MM.1S (cell line): ENCODE results near the gene DNASE2B.
A peak's percentile ranks its signal among the peaks of the same experiment; 100 is the strongest.

Experiments used
- DNase-seq: peaks from one replicate; pipeline ENCODE4 v3.0.0-alpha.2; 2015
- H2AFZ ChIP-seq: fragments of 300-600 bp; sonication (generic); 2 replicates; pipeline ENCODE4 v1.6.0; 2016; ENCODE audit warnings: antibody characterized with exemption, low read length
- H3F3A ChIP-seq: fragments of 300-600 bp; sonication (generic); 2 replicates; pipeline ENCODE4 v1.6.1; 2016; ENCODE audit warnings: mild to moderate bottlenecking, antibody characterized with exemption, low read length, moderate library complexity, mixed read lengths; ENCODE audit not compliant: insufficient read depth
- H3K27ac ChIP-seq: fragments of 300-600 bp; sonication (generic); 2 replicates; pipeline ENCODE4 v1.5.1; 2016; ENCODE audit warnings: mild to moderate bottlenecking, low read length
- H3K27me3 ChIP-seq: fragments of 300-600 bp; sonication (generic); replicated peaks from 2 replicates; pipeline ENCODE4 v1.6.0; 2016; ENCODE audit warnings: low read length; ENCODE audit not compliant: insufficient read depth
- H3K36me3 ChIP-seq: fragments of 300-600 bp; sonication (generic); replicated peaks from 2 replicates; pipeline ENCODE4 v1.6.1; 2016; ENCODE audit warnings: mild to moderate bottlenecking, low read length, mixed read lengths; ENCODE audit not compliant: insufficient read depth
- H3K4me1 ChIP-seq: fragments of 300-600 bp; sonication (generic); 2 replicates; pipeline ENCODE4 v1.6.1; 2016; ENCODE audit warnings: low read length, mixed read lengths
- H3K4me2 ChIP-seq: fragments of 300-600 bp; sonication (generic); 2 replicates; pipeline ENCODE4 v1.6.0; 2016; ENCODE audit warnings: low read depth, low read length
- H3K4me3 ChIP-seq: fragments of 300-600 bp; sonication (generic); 2 replicates; pipeline ENCODE4 v1.5.1; 2016; ENCODE audit warnings: low read length, mixed read lengths
- H3K79me2 ChIP-seq: fragments of 300-600 bp; sonication (generic); 2 replicates; pipeline ENCODE4 v1.6.1; 2016; ENCODE audit warnings: mixed run types, low read length, mixed read lengths
- H3K9ac ChIP-seq: fragments of 300-600 bp; sonication (generic); 2 replicates; pipeline ENCODE4 v1.6.1; 2016; ENCODE audit warnings: low read length, mixed read lengths
- H3K9me2 ChIP-seq: fragments of 300-600 bp; sonication (generic); replicated peaks from 2 replicates; pipeline ENCODE4 v1.6.1; 2016; ENCODE audit warnings: mild to moderate bottlenecking, low read length, mixed read lengths; ENCODE audit not compliant: insufficient read depth
- H3K9me3 ChIP-seq: fragments of 300-600 bp; sonication (generic); replicated peaks from 2 replicates; pipeline ENCODE4 v1.6.1; 2016; ENCODE audit warnings: mild to moderate bottlenecking, low read length, mixed read lengths; ENCODE audit not compliant: insufficient read depth
- H4K20me1 ChIP-seq: fragments of 300-600 bp; sonication (generic); 2 replicates; pipeline ENCODE4 v1.6.1; 2016; ENCODE audit warnings: mild to moderate bottlenecking, low read length, moderate library complexity, mixed read lengths; ENCODE audit not compliant: insufficient read depth
- CTCF ChIP-seq: fragments of 300-600 bp; sonication (generic); IDR thresholded peaks from 2 replicates; pipeline ENCODE4 v1.5.1; 2016; ENCODE audit warnings: antibody characterized with exemption, low read length, mixed read lengths
- EZH2 ChIP-seq: fragments of 300-600 bp; sonication (generic); optimal IDR thresholded peaks from 2 replicates; pipeline ENCODE3; 2017; ENCODE audit warnings: low read depth, mild to moderate bottlenecking, antibody characterized with exemption, low read length, mixed read lengths
- EZH2phosphoT487 ChIP-seq: fragments of 300-600 bp; sonication (generic); IDR thresholded peaks from 2 replicates; pipeline ENCODE4 v1.6.1; 2018; ENCODE audit warnings: antibody characterized with exemption, low read length

Gene DNASE2B

GRCh38 chr1:84360316-84360715 is 38.0 kb upstream of the DNASE2B start:
- H3K9me3 ChIP-seq = no peaks in the 10 kb centered on the region
- no peak overlapping the region for H2AFZ ChIP-seq
- no peaks in the 10 kb centered on the region for H3K79me2 ChIP-seq
- no peak overlapping the region for H3K4me2 ChIP-seq
- H4K20me1 ChIP-seq = no peaks in the 10 kb centered on the region
- H3K9me2 ChIP-seq = no peaks in the 10 kb centered on the region
- no peaks in the 10 kb centered on the region for H3K27me3 ChIP-seq
- H3K4me1 ChIP-seq = no peaks in the 10 kb centered on the region
- H3K27ac ChIP-seq = no peak overlapping the region
- no peak for TF ChIP-seq CTCF
- TF ChIP-seq EZH2 = no peak
- TF ChIP-seq EZH2phosphoT487 = no peak
- DNase-seq = no peak
- no peak overlapping the region for H3K9ac ChIP-seq
- no peak overlapping the region for H3K4me3 ChIP-seq
- H3K36me3 ChIP-seq = no peaks in the 10 kb centered on the region
- no peaks in the 10 kb centered on the region for H3F3A ChIP-seq

GRCh38 chr1:84361796-84362195 is 36.5 kb upstream of the DNASE2B start:
- Histone ChIP-seq H2AFZ (no peak overlapping the region), H3K9me3 (no peaks in the 10 kb centered on the region), H3K36me3 (no peaks in the 10 kb centered on the region), H3F3A (no peaks in the 10 kb centered on the region), H3K4me2 (no peak overlapping the region), H3K9me2 (no peaks in the 10 kb centered on the region), H3K27me3 (no peaks in the 10 kb centered on the region), H3K27ac (no peak overlapping the region), H3K9ac (no peak overlapping the region), H3K79me2 (no peaks in the 10 kb centered on the region), H3K4me1 (no peaks in the 10 kb centered on the region), H4K20me1 (no peaks in the 10 kb centered on the region), H3K4me3 (no peak overlapping the region)
- no peak for DNase-seq
- TF ChIP-seq EZH2 = no peak
- no peak for TF ChIP-seq EZH2phosphoT487
- TF ChIP-seq CTCF = no peak

GRCh38 chr1:84363019-84363418 is 35.3 kb upstream of the DNASE2B start:
- Histone ChIP-seq H4K20me1 (no peaks in the 10 kb centered on the region), H2AFZ (no peak overlapping the region), H3K36me3 (no peaks in the 10 kb centered on the region), H3K9me3 (no peaks in the 10 kb centered on the region), H3K9ac (no peak overlapping the region), H3K4me1 (no peaks in the 10 kb centered on the region), H3K4me2 (peak overlapping the region; percentile 21; the same call in 1 of the 2 replicates), H3K27ac (no peak overlapping the region), H3F3A (no peaks in the 10 kb centered on the region), H3K27me3 (no peaks in the 10 kb centered on the region), H3K79me2 (no peaks in the 10 kb centered on the region), H3K4me3 (no peak overlapping the region), H3K9me2 (no peaks in the 10 kb centered on the region)
- TF ChIP-seq EZH2 = no peak
- TF ChIP-seq EZH2phosphoT487 = no peak
- no peak for TF ChIP-seq CTCF
- no peak for DNase-seq
